ENCODE data around the gene GDNF.

- TF ChIP-seq CTCF (IDR thresholded peaks at IDR 0.05) (no peak), POLR2A (IDR thresholded peaks at IDR 0.05; ENCODE audit: low read depth) (no peak), EP300 (IDR thresholded peaks at IDR 0.05) (no peak), POLR2AphosphoS5 (IDR thresholded peaks at IDR 0.05) (no peak)
These were observed 53.4 kb downstream of the GDNF start for GRCh38 chr5:37786416-37786815.
